ENCODE measurements around the gene CCDC85A. TPM values are rescaled to one million over a fixed set of nuclear protein-coding genes. Genes with fewer than 3 reads are reported as not detected.

CCDC85A gene
- total and polyA plus RNA-seq, 2 of the 8 experiments (the other 6 are each of a cell fraction or from before 2014, with no cell fraction given): 0.20 TPM; not detected in 1

- WGBS, 2 experiments (ENCODE audit: extremely low coverage in 1 of 2, insufficient coverage in 1 of 2, insufficient read length in 1 of 2, insufficient replicate concordance in 2 of 2, low coverage in 1 of 2, low lambda C conversion rate in 2 of 2, missing lambda C conversion rate in 1 of 2): 90% methylated on average over 5 of the region's 5 CpGs; no CpG with 5 or more reads in 1 of the 2 experiments
- Histone ChIP-seq H4K20me1 (replicated peaks in 1 of 2; ENCODE audit: control insufficient read depth in 1 of 2, insufficient read depth in 2 of 2, low read length in 2 of 2) (peaks cover 0 to 7% of the 10 kb centered on the region in 2 experiments), H3K4me3 (ENCODE audit: extremely low read depth in 1 of 4, insufficient read depth in 2 of 4, low read depth in 3 of 4, low read length in 4 of 4) (no peak overlapping the region), H2AFZ (ENCODE audit: low read length) (no peak overlapping the region), H2BK5ac (ENCODE audit: low read depth, low read length) (no peak overlapping the region), H2AK5ac (ENCODE audit: low read depth, low read length) (no peak overlapping the region), H2BK12ac (ENCODE audit: low read depth, low read length) (no peak overlapping the region), H2BK120ac (replicated peaks; ENCODE audit: low read depth, low read length) (no peak overlapping the region), H4K8ac (ENCODE audit: extremely low read depth, insufficient read depth, low read length) (no peak overlapping the region), H3K27ac (ENCODE audit: low read depth, low read length) (no peak overlapping the region), H3K9me3 (ENCODE audit: insufficient read depth in 2 of 2, low read depth in 1 of 2, low read length in 1 of 2) (0 out of 4 replicates have a peak, but pooled peaks cover 0 to 3% of the 10 kb centered on the region in 2 experiments), H4K5ac (ENCODE audit: insufficient read length, low read depth, low read length) (no peak overlapping the region), H2BK15ac (ENCODE audit: low read length) (no peak overlapping the region), H3K79me1 (ENCODE audit: low read depth, low read length) (peaks cover 2% of the 10 kb centered on the region; the same call in 1 of the 2 replicates), H4K91ac (replicated peaks; ENCODE audit: insufficient read length, low read length) (no peak overlapping the region), H3K79me2 (ENCODE audit: control insufficient read depth in 1 of 2, insufficient read depth in 2 of 2, low read length in 2 of 2) (no peaks in the 10 kb centered on the region), H3K18ac (ENCODE audit: extremely low read depth, low read length) (no peak overlapping the region), H3K4me2 (ENCODE audit: insufficient read depth in 1 of 2, low read depth in 2 of 2, low read length in 2 of 2) (no peak overlapping the region), H3K14ac (ENCODE audit: insufficient read length) (no peak overlapping the region), H3K27me3 (replicated peaks in 1 of 4; ENCODE audit: control insufficient read depth in 3 of 4, extremely low read depth in 1 of 4, insufficient read depth in 3 of 4, low read length in 3 of 4) (peaks cover 0 to 2% (median 0%) of the 10 kb centered on the region in 4 experiments; a peak in 1 of 7 replicates), H3K23ac (ENCODE audit: insufficient read length) (no peak overlapping the region), H3K36me3 (ENCODE audit: control insufficient read depth in 2 of 4, insufficient read depth in 4 of 4, low read length in 3 of 4) (peaks cover 0 to 14% (median 0%) of the 10 kb centered on the region in 4 experiments; a peak in 2 of 8 replicates), H3K4ac (replicated peaks; ENCODE audit: insufficient read length, low read depth, low read length) (no peak overlapping the region), H3K56ac (replicated peaks; ENCODE audit: insufficient read length, low read depth, low read length) (no peak overlapping the region), H3K4me1 (replicated peaks in 1 of 4; ENCODE audit: control insufficient read depth in 3 of 4, insufficient read depth in 4 of 4, low read length in 3 of 4) (no peaks in the 10 kb centered on the region), H3K9ac (replicated peaks in 1 of 4; ENCODE audit: extremely low read depth in 1 of 4, low read depth in 3 of 4, low read length in 3 of 4) (no peak overlapping the region), H3K23me2 (ENCODE audit: low read depth, low read length) (no peaks in the 10 kb centered on the region), H2BK20ac (ENCODE audit: low read length) (no peak overlapping the region)
- FAIRE-seq (no peak), DNase-seq (ENCODE audit: low read depth in 1 of 2, low spot score in 2 of 2) (no peak)
- TF ChIP-seq ATF3 (IDR thresholded peaks at IDR 0.05; ENCODE audit: insufficient read depth, low read depth, low read length) (no peak), POU5F1 (IDR thresholded peaks at IDR 0.05; ENCODE audit: low read depth, low read length) (no peak), PHF8 (conservative IDR thresholded peaks at IDR 0.05; ENCODE audit: low read depth, low read length) (no peak), RFX5 (IDR thresholded peaks at IDR 0.05; ENCODE audit: borderline replicate concordance, low read depth, low read length) (no peak), KDM4A (IDR thresholded peaks at IDR 0.05; ENCODE audit: low read depth, low read length, severe bottlenecking) (no peak), CHD1 (IDR thresholded peaks at IDR 0.05; ENCODE audit: low read depth, low read length) (no peak), CBX8 (IDR thresholded peaks at IDR 0.05; ENCODE audit: borderline replicate concordance, low read depth, low read length) (no peak), SIX5 (IDR thresholded peaks at IDR 0.05; ENCODE audit: low read depth, low read length) (no peak), EGR1 (IDR thresholded peaks at IDR 0.05; ENCODE audit: borderline replicate concordance, low read depth, low read length) (no peak), CTBP2 (IDR thresholded peaks at IDR 0.05; ENCODE audit: borderline replicate concordance, insufficient read depth, insufficient read length, low read length) (no peak), TAF7 (optimal IDR thresholded peaks at IDR 0.05; ENCODE audit: borderline replicate concordance, low read depth, low read length) (no peak)
- ChIA-PET POLR2A (ENCODE audit: partially characterized antibody) (no interaction called here), CTCF (ENCODE audit: partially characterized antibody) (interaction anchor here (0.6 to 1.0 kb wide), 3 partner anchors 13 to 1327 kb away, joined by 3 to 6 read pairs (median 3); partner anchors contain the start of gene CCDC85A)
Observed at GRCh38 chr2:56170504-56170903, 13.3 kb upstream of the CCDC85A start.

Measured in H1 (cell line).